ENCODE data around the gene MMP1.

DNA sequence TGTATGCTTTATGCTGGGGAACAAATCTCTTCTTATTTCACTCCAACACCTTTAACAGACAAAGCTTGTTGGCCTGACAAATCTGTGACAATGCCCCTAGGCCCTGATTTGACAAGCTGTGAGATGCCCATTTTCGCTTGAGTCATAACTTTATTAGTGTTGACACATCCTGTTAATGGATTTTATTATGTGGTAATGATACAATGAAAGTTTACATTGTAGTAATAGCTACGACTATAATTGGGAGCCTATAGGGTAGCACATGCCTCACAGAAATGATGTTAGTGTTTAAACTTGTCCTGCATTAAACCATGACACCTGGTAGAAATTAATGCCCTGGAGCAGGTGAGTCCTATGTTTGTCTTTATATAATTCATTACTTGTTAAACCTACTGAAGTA lies 14.2 kb downstream of the MMP1 start:
- no peak for TF ChIP-seq POLR2A (IDR thresholded peaks at IDR 0.05)
- TF ChIP-seq, protein P1, sequence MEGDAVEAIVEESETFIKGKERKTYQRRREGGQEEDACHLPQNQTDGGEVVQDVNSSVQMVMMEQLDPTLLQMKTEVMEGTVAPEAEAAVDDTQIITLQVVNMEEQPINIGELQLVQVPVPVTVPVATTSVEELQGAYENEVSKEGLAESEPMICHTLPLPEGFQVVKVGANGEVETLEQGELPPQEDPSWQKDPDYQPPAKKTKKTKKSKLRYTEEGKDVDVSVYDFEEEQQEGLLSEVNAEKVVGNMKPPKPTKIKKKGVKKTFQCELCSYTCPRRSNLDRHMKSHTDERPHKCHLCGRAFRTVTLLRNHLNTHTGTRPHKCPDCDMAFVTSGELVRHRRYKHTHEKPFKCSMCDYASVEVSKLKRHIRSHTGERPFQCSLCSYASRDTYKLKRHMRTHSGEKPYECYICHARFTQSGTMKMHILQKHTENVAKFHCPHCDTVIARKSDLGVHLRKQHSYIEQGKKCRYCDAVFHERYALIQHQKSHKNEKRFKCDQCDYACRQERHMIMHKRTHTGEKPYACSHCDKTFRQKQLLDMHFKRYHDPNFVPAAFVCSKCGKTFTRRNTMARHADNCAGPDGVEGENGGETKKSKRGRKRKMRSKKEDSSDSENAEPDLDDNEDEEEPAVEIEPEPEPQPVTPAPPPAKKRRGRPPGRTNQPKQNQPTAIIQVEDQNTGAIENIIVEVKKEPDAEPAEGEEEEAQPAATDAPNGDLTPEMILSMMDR (IDR thresholded peaks at IDR 0.05): no peak
